ENCODE measurements around the gene ENTPD7. TPM values are rescaled to one million over a fixed set of nuclear protein-coding genes. Genes with fewer than 3 reads are reported as not detected.
"Not testable (repeated sequence)": the region's sequence is repeated elsewhere in the genome, so short reads cannot be mapped to it uniquely, and the experiment has no call there.

Gene ENTPD7
- total RNA-seq, 6 experiments from 2014 or later = 11.1 to 17.0 (median 13.6) TPM

DNA sequence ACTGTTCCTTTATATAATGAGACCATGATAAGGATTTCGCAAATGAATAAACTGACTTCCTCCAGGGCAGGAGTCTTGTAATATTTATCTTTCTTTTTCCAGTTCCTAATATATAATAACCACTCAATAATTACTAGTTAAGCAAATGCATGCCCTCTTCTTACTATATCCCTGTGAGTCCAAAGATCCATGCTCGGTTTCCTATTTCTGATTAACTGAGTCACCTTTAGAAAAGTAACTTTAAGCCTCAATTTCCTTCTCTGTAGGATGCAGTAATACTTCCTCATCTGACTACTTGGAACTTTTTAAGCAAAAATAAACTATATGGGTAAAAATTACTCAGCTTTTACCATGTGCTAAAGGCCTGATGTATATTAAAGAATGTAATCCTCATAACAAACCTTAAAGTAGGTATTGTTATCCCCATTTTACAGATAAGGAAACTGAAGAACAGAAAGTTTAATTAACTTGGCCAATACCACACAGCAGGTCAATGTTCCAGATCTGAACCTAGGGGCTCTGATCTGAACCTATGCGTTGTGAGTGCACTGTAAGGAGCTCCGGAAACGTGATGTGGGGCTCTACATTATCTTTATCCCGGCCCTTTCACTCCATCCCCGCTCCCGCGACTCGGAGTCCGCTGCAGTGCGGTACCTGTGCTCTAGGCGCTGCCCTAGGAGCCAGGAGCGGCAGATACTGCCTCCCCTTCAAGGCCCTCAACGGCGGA is 72.2 kb downstream of the ENTPD7 start:
- Mint-ChIP-seq H3K9me3 (no peaks in the 10 kb centered on the region), H3K27me3 (ENCODE audit: insufficient read depth) (peaks cover 4% of the 10 kb centered on the region), H3K4me1 (ENCODE audit: low read depth) (peaks cover 43% of the 10 kb centered on the region), H3K27ac (peak overlapping the region; percentile 99), H3K36me3 (ENCODE audit: low read depth) (peaks cover 31% of the 10 kb centered on the region), H3K4me3 (peak overlapping the region; percentile 100)
- DNase-seq = no peak
- TF ChIP-seq, protein P1, sequence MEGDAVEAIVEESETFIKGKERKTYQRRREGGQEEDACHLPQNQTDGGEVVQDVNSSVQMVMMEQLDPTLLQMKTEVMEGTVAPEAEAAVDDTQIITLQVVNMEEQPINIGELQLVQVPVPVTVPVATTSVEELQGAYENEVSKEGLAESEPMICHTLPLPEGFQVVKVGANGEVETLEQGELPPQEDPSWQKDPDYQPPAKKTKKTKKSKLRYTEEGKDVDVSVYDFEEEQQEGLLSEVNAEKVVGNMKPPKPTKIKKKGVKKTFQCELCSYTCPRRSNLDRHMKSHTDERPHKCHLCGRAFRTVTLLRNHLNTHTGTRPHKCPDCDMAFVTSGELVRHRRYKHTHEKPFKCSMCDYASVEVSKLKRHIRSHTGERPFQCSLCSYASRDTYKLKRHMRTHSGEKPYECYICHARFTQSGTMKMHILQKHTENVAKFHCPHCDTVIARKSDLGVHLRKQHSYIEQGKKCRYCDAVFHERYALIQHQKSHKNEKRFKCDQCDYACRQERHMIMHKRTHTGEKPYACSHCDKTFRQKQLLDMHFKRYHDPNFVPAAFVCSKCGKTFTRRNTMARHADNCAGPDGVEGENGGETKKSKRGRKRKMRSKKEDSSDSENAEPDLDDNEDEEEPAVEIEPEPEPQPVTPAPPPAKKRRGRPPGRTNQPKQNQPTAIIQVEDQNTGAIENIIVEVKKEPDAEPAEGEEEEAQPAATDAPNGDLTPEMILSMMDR (IDR thresholded peaks at IDR 0.05) = no peak

DNA sequence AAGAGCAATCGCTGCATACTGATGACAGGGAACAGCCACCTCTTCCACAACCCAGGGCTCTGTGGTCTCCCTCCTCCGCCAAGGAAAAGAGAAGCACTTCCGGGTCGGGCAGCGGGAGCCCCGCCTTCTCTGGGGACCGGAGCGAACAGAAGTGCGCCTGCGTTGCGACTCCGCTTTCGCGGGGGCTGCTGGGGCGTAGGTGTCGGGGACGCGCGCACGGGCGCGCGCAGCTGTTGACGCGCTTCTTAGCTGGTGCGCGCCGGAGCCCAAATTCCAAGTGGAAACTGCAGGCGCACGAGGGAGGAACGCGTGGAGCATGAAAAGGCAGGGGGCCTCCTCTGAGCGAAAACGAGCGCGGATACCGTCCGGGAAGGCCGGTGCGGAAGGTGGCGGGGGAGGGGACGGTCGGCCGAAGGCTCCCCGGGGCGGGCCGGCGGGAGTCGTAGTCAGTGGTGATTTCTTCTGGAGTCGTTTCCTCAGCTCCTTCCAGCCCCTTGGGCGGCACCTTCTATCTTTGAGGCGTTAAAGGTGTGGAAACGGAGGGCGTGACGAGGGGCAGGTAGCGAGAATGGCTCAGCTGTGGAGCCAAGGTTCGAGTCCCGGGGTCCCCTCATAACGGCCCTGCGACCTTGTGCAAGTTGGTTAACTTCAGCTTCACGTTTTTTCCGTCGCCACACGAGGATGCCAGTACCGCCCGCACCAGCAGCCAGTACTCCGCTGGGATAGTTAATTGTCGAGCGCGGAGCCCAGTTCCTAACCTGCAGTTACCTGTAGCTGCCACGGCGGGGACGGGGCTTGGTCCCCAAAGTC is 72.9 kb downstream of the ENTPD7 start, which contains the start of the genes COX15 and CUTC:
Gene COX15 (minus strand): TSS at position 95 of the 810 bp plus-strand sequence. CDS start 78 bp downstream, at position 17.
Gene CUTC (plus strand): TSS at position 202 of the 810 bp plus-strand sequence. CDS start 115 bp downstream, at position 317.
- peak within 1 kb of the TSS; percentile 99 for H3K27ac Mint-ChIP-seq
- no peaks in the 10 kb centered on the region for H3K9me3 Mint-ChIP-seq
- H3K27me3 Mint-ChIP-seq (ENCODE audit: insufficient read depth) = peaks cover 4% of the 10 kb centered on the region
- peak; percentile 94 for DNase-seq
- peak within 1 kb of the TSS; percentile 100 for H3K4me3 Mint-ChIP-seq
- peaks cover 43% of the 10 kb centered on the region for H3K4me1 Mint-ChIP-seq (ENCODE audit: low read depth)
- TF ChIP-seq, protein P1 (IDR thresholded peaks at IDR 0.05) = peak; percentile 72; the same call in 1 of the 2 replicates
- peaks cover 38% of the 10 kb centered on the region for H3K36me3 Mint-ChIP-seq (ENCODE audit: low read depth)

DNA sequence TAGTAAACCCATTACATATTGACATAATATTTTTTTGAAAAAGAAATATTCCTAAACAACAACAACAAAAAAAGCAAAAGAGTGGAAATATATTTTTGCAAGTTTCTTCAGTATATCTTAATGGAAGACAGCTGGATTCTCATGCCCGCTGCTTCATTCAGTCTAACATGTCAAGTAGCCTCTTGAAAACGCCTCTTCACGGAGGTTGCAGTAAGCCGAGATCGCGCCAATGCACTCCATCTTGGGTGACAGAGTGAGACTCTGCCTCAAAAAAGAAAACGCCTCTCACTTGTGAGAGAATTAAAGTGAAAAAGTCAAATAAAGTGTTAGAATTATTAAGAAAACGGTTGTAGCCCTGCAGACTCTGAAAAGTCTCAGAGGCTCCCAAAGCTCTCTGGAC is 74.1 kb downstream of the ENTPD7 start:
- Mint-ChIP-seq H3K36me3 (ENCODE audit: low read depth) (peaks cover 41% of the 10 kb centered on the region), H3K4me3 (peak overlapping the region; percentile 100), H3K9me3 (no peaks in the 10 kb centered on the region), H3K4me1 (ENCODE audit: low read depth) (peaks cover 43% of the 10 kb centered on the region), H3K27ac (peak overlapping the region; percentile 79), H3K27me3 (ENCODE audit: insufficient read depth) (peaks cover 4% of the 10 kb centered on the region)
- TF ChIP-seq, protein P1 (IDR thresholded peaks at IDR 0.05) = no peak
- no peak for DNase-seq

DNA sequence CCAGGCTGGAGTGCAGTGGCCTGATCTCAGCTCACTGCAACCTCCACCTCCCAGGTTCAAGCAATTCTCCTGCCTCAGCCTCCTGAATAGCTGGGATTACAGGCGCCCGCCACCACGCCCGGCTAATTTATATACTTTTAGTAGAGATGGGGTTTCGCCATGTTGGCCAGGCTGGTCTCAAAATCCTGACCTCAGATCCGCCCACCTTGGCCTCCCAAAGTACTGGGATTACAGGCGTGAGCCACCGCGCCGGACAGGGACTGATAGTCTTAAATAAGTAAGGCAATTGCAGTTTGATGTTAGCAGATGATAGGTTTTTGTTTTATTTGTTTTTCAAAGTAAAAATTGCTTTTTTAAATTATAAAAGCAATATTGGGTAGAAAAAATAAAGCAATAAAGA is 74.8 kb downstream of the ENTPD7 start:
- not testable (repeated sequence) for H3K27me3 Mint-ChIP-seq (ENCODE audit: insufficient read depth); DNase-seq; H3K9me3 Mint-ChIP-seq; H3K27ac Mint-ChIP-seq; H3K4me3 Mint-ChIP-seq
- H3K4me1 Mint-ChIP-seq (ENCODE audit: low read depth) = peaks cover 43% of the 10 kb centered on the region
- H3K36me3 Mint-ChIP-seq (ENCODE audit: low read depth) = peaks cover 41% of the 10 kb centered on the region

GRCh38 chr10:99740260-99740659 is 81.0 kb downstream of the ENTPD7 start:
- TF ChIP-seq, protein P1 (IDR thresholded peaks at IDR 0.05) = no peak
- DNase-seq = no peak
- no peak overlapping the region for H3K4me3 Mint-ChIP-seq
- H3K9me3 Mint-ChIP-seq = peaks cover 21% of the 10 kb centered on the region
- H3K27me3 Mint-ChIP-seq (ENCODE audit: insufficient read depth) = no peaks in the 10 kb centered on the region
- H3K4me1 Mint-ChIP-seq (ENCODE audit: low read depth) = peaks cover 52% of the 10 kb centered on the region
- no peak overlapping the region for H3K27ac Mint-ChIP-seq
- H3K36me3 Mint-ChIP-seq (ENCODE audit: low read depth) = peaks cover 78% of the 10 kb centered on the region

All from HFFc6 (cell line).